ENCODE measurements around the gene HAND2. TPM values are rescaled to one million over a fixed set of nuclear protein-coding genes. Genes with fewer than 3 reads are reported as not detected.

HAND2 gene
- total RNA-seq, 6 experiments from 2014 or later = 2.1 to 11.2 (median 6.2) TPM

- no peaks in the 10 kb centered on the region for H3K36me3 ChIP-seq
- H3K4me3 ChIP-seq = peak overlapping the region in 2 of 3 donors; percentile 7 to 11
- no peak for DNase-seq
- no peaks in the 10 kb centered on the region for H3K9me3 ChIP-seq
- H3K27ac ChIP-seq = peak overlapping the region; percentile 37 to 53 (median 47)
- ATAC-seq = no peak
- TF ChIP-seq CTCF (IDR thresholded peaks at IDR 0.05) = no peak
- TF ChIP-seq POLR2A (IDR thresholded peaks at IDR 0.05) = no peak
- intact Hi-C loops (cut with DNase I) = no loop called here
- WGBS (ENCODE audit: insufficient coverage, low coverage, low lambda C conversion rate, missing lambda C conversion rate) = 13% methylated on average over 23 of the region's 25 CpGs
- H3K4me1 ChIP-seq = peaks cover 0 to 15% (median 0%) of the 10 kb centered on the region in 4 donors
- peaks cover 13 to 60% of the 10 kb centered on the region in 2 donors for H3K27me3 ChIP-seq
These were observed 5.6 kb downstream of the HAND2 start for GRCh38 chr4:173524218-173525117.

- no peak for DNase-seq
- peaks cover 16 to 59% of the 10 kb centered on the region in 2 donors for H3K27me3 ChIP-seq
- intact Hi-C loops (cut with DNase I) = no loop called here
- H3K4me1 ChIP-seq = peaks cover 0 to 14% (median 0%) of the 10 kb centered on the region in 4 donors
- WGBS (ENCODE audit: insufficient coverage, low coverage, low lambda C conversion rate, missing lambda C conversion rate) = 15% methylated on average over 8 of the region's 21 CpGs
- H3K4me3 ChIP-seq = peak overlapping the region in 1 of 3 donors; percentile 4
- TF ChIP-seq POLR2A (IDR thresholded peaks at IDR 0.05) (no peak), CTCF (IDR thresholded peaks at IDR 0.05) (no peak)
- H3K27ac ChIP-seq = peak overlapping the region; percentile 29 to 65 (median 44)
- no peak for ATAC-seq
- no peaks in the 10 kb centered on the region for H3K9me3 ChIP-seq
- H3K36me3 ChIP-seq = no peaks in the 10 kb centered on the region
These were observed 7.1 kb downstream of the HAND2 start for GRCh38 chr4:173522951-173523395.

- ATAC-seq (peak; percentile 74 to 86 (median 78)), DNase-seq (peak in 2 of 3 donors; percentile 72 to 78)
- Histone ChIP-seq H3K4me1 (peaks cover 0 to 14% (median 0%) of the 10 kb centered on the region in 4 donors), H3K27me3 (peaks cover 16 to 54% of the 10 kb centered on the region in 2 donors), H3K36me3 (no peaks in the 10 kb centered on the region), H3K4me3 (peak overlapping the region in 1 of 3 donors; percentile 16), H3K27ac (peak overlapping the region; percentile 36 to 65 (median 57)), H3K9me3 (no peaks in the 10 kb centered on the region)
- TF ChIP-seq POLR2A (IDR thresholded peaks at IDR 0.05) (no peak), CTCF (IDR thresholded peaks at IDR 0.05) (no peak)
- WGBS (ENCODE audit: insufficient coverage, low coverage, low lambda C conversion rate, missing lambda C conversion rate) = 3% methylated on average over 32 of the region's 63 CpGs
- intact Hi-C loops (cut with DNase I) = no loop called here
These were observed 7.7 kb downstream of the HAND2 start for GRCh38 chr4:173522160-173522950.

- Histone ChIP-seq H3K36me3 (no peaks in the 10 kb centered on the region), H3K4me1 (peaks cover 0 to 14% (median 0%) of the 10 kb centered on the region in 4 donors), H3K4me3 (peak overlapping the region in 1 of 3 donors; percentile 16), H3K9me3 (no peaks in the 10 kb centered on the region), H3K27ac (peak overlapping the region in 2 of 3 donors; percentile 30 to 37), H3K27me3 (peaks cover 16 to 50% of the 10 kb centered on the region in 2 donors)
- intact Hi-C loops (cut with DNase I) = no loop called here
- DNase-seq (no peak), ATAC-seq (peak in 2 of 4 donors; percentile 18 to 21)
- 7% methylated on average over 20 of the region's 27 CpGs for WGBS (ENCODE audit: insufficient coverage, low coverage, low lambda C conversion rate, missing lambda C conversion rate)
- TF ChIP-seq POLR2A (IDR thresholded peaks at IDR 0.05) (no peak), CTCF (IDR thresholded peaks at IDR 0.05) (no peak)
These were observed 8.4 kb downstream of the HAND2 start for GRCh38 chr4:173521467-173522159.
